Measurements from ENCODE around the gene RALGDS.
A peak's percentile ranks its signal among the peaks of the same experiment; 100 is the strongest.

Gene RALGDS

GRCh38 chr9:133141833-133142595 lies 21.0 kb upstream of the RALGDS start:
- H3K4me1 ChIP-seq (ENCODE audit: insufficient read depth, low read length) = peaks cover 26% of the 10 kb centered on the region
- no peaks in the 10 kb centered on the region for H3K27me3 ChIP-seq (ENCODE audit: control insufficient read depth in 1 of 2, insufficient read depth in 2 of 2, low read length in 2 of 2)
- H3K9me3 ChIP-seq (ENCODE audit: low read length) = no peaks in the 10 kb centered on the region
- H3K9ac ChIP-seq (ENCODE audit: low read length) = no peak overlapping the region
- no peak overlapping the region for H3K27ac ChIP-seq (ENCODE audit: low read depth, low read length)
- H3K4me3 ChIP-seq (ENCODE audit: low read depth in 1 of 2, low read length in 2 of 2) = no peak overlapping the region
- H3K36me3 ChIP-seq (ENCODE audit: insufficient read depth, low read length) = no peaks in the 10 kb centered on the region

GRCh38 chr9:133140606-133141005 lies 19.6 kb upstream of the RALGDS start:
- Histone ChIP-seq H3K27me3 (ENCODE audit: control insufficient read depth in 1 of 2, insufficient read depth in 2 of 2, low read length in 2 of 2) (no peaks in the 10 kb centered on the region), H3K36me3 (ENCODE audit: insufficient read depth, low read length) (no peaks in the 10 kb centered on the region), H3K9me3 (ENCODE audit: low read length) (no peaks in the 10 kb centered on the region), H3K27ac (ENCODE audit: low read depth, low read length) (no peak overlapping the region), H3K9ac (ENCODE audit: low read length) (no peak overlapping the region), H3K4me1 (ENCODE audit: insufficient read depth, low read length) (peaks cover 29% of the 10 kb centered on the region), H3K4me3 (ENCODE audit: low read depth in 1 of 2, low read length in 2 of 2) (no peak overlapping the region)

- Histone ChIP-seq H3K9me3 (ENCODE audit: low read length) (no peaks in the 10 kb centered on the region), H3K4me3 (ENCODE audit: low read depth in 1 of 2, low read length in 2 of 2) (no peak overlapping the region), H3K9ac (ENCODE audit: low read length) (no peak overlapping the region), H3K4me1 (ENCODE audit: insufficient read depth, low read length) (peaks cover 32% of the 10 kb centered on the region), H3K27me3 (ENCODE audit: control insufficient read depth in 1 of 2, insufficient read depth in 2 of 2, low read length in 2 of 2) (no peaks in the 10 kb centered on the region), H3K36me3 (ENCODE audit: insufficient read depth, low read length) (no peaks in the 10 kb centered on the region), H3K27ac (ENCODE audit: low read depth, low read length) (no peak overlapping the region)
Observed at GRCh38 chr9:133140174-133140505, 19.1 kb upstream of the RALGDS start.

GRCh38 chr9:133139246-133140173 lies 18.5 kb upstream of the RALGDS start:
- Histone ChIP-seq H3K27me3 (ENCODE audit: control insufficient read depth in 1 of 2, insufficient read depth in 2 of 2, low read length in 2 of 2) (no peaks in the 10 kb centered on the region), H3K4me3 (ENCODE audit: low read depth in 1 of 2, low read length in 2 of 2) (no peak overlapping the region), H3K27ac (ENCODE audit: low read depth, low read length) (no peak overlapping the region), H3K9ac (ENCODE audit: low read length) (no peak overlapping the region), H3K9me3 (ENCODE audit: low read length) (no peaks in the 10 kb centered on the region), H3K36me3 (ENCODE audit: insufficient read depth, low read length) (no peaks in the 10 kb centered on the region), H3K4me1 (ENCODE audit: insufficient read depth, low read length) (peaks cover 32% of the 10 kb centered on the region)

GRCh38 chr9:133137451-133138231 lies 16.6 kb upstream of the RALGDS start:
- Histone ChIP-seq H3K4me1 (ENCODE audit: insufficient read depth, low read length) (peaks cover 38% of the 10 kb centered on the region), H3K27me3 (ENCODE audit: control insufficient read depth in 1 of 2, insufficient read depth in 2 of 2, low read length in 2 of 2) (no peaks in the 10 kb centered on the region), H3K36me3 (ENCODE audit: insufficient read depth, low read length) (no peaks in the 10 kb centered on the region), H3K9me3 (ENCODE audit: low read length) (no peaks in the 10 kb centered on the region), H3K9ac (ENCODE audit: low read length) (no peak overlapping the region), H3K4me3 (ENCODE audit: low read depth in 1 of 2, low read length in 2 of 2) (no peak overlapping the region), H3K27ac (ENCODE audit: low read depth, low read length) (peak overlapping the region; percentile 39)

GRCh38 chr9:133135146-133135745 lies 14.2 kb upstream of the RALGDS start:
- no peaks in the 10 kb centered on the region for H3K27me3 ChIP-seq (ENCODE audit: control insufficient read depth in 1 of 2, insufficient read depth in 2 of 2, low read length in 2 of 2)
- H3K27ac ChIP-seq (ENCODE audit: low read depth, low read length) = peak overlapping the region; percentile 67
- H3K36me3 ChIP-seq (ENCODE audit: insufficient read depth, low read length) = no peaks in the 10 kb centered on the region
- H3K9me3 ChIP-seq (ENCODE audit: low read length) = no peaks in the 10 kb centered on the region
- peak overlapping the region; percentile 56 for H3K9ac ChIP-seq (ENCODE audit: low read length)
- no peak overlapping the region for H3K4me3 ChIP-seq (ENCODE audit: low read depth in 1 of 2, low read length in 2 of 2)
- H3K4me1 ChIP-seq (ENCODE audit: insufficient read depth, low read length) = peaks cover 34% of the 10 kb centered on the region

- Histone ChIP-seq H3K9me3 (ENCODE audit: low read length) (no peaks in the 10 kb centered on the region), H3K27me3 (ENCODE audit: control insufficient read depth in 1 of 2, insufficient read depth in 2 of 2, low read length in 2 of 2) (no peaks in the 10 kb centered on the region), H3K36me3 (ENCODE audit: insufficient read depth, low read length) (no peaks in the 10 kb centered on the region), H3K4me1 (ENCODE audit: insufficient read depth, low read length) (peaks cover 34% of the 10 kb centered on the region), H3K9ac (ENCODE audit: low read length) (peak overlapping the region; percentile 56), H3K4me3 (ENCODE audit: low read depth in 1 of 2, low read length in 2 of 2) (peak overlapping the region in 1 of 2 donors; percentile 3), H3K27ac (ENCODE audit: low read depth, low read length) (peak overlapping the region; percentile 94)
Observed at GRCh38 chr9:133134388-133135145, 13.5 kb upstream of the RALGDS start.

GRCh38 chr9:133133681-133134387 lies 12.8 kb upstream of the RALGDS start:
- Histone ChIP-seq H3K9me3 (ENCODE audit: low read length) (no peaks in the 10 kb centered on the region), H3K9ac (ENCODE audit: low read length) (peak overlapping the region; percentile 56), H3K27ac (ENCODE audit: low read depth, low read length) (peak overlapping the region; percentile 94), H3K4me3 (ENCODE audit: low read depth in 1 of 2, low read length in 2 of 2) (peak overlapping the region; percentile 1 to 3), H3K36me3 (ENCODE audit: insufficient read depth, low read length) (no peaks in the 10 kb centered on the region), H3K27me3 (ENCODE audit: control insufficient read depth in 1 of 2, insufficient read depth in 2 of 2, low read length in 2 of 2) (no peaks in the 10 kb centered on the region), H3K4me1 (ENCODE audit: insufficient read depth, low read length) (peaks cover 34% of the 10 kb centered on the region)

GRCh38 chr9:133132174-133132573 lies 11.1 kb upstream of the RALGDS start:
- H3K9me3 ChIP-seq (ENCODE audit: low read length) = no peaks in the 10 kb centered on the region
- peaks cover 39% of the 10 kb centered on the region for H3K4me1 ChIP-seq (ENCODE audit: insufficient read depth, low read length)
- H3K9ac ChIP-seq (ENCODE audit: low read length) = no peak overlapping the region
- H3K4me3 ChIP-seq (ENCODE audit: low read depth in 1 of 2, low read length in 2 of 2) = no peak overlapping the region
- H3K27me3 ChIP-seq (ENCODE audit: control insufficient read depth in 1 of 2, insufficient read depth in 2 of 2, low read length in 2 of 2) = no peaks in the 10 kb centered on the region
- H3K27ac ChIP-seq (ENCODE audit: low read depth, low read length) = no peak overlapping the region
- no peaks in the 10 kb centered on the region for H3K36me3 ChIP-seq (ENCODE audit: insufficient read depth, low read length)

GRCh38 chr9:133131506-133131905 lies 10.5 kb upstream of the RALGDS start:
- Histone ChIP-seq H3K9ac (ENCODE audit: low read length) (no peak overlapping the region), H3K9me3 (ENCODE audit: low read length) (no peaks in the 10 kb centered on the region), H3K36me3 (ENCODE audit: insufficient read depth, low read length) (no peaks in the 10 kb centered on the region), H3K27ac (ENCODE audit: low read depth, low read length) (no peak overlapping the region), H3K4me1 (ENCODE audit: insufficient read depth, low read length) (peaks cover 46% of the 10 kb centered on the region), H3K27me3 (ENCODE audit: control insufficient read depth in 1 of 2, insufficient read depth in 2 of 2, low read length in 2 of 2) (no peaks in the 10 kb centered on the region), H3K4me3 (ENCODE audit: low read depth in 1 of 2, low read length in 2 of 2) (no peak overlapping the region)

Data from muscle layer of colon (tissue), 2 donors.